B cell (primary cell): ENCODE measurements around the gene GAREM1. TPM values are rescaled to one million over a fixed set of nuclear protein-coding genes. Genes with fewer than 3 reads are reported as not detected.

Experiments
- ATAC-seq: fragments of 200-7000 bp; cut with Tn5 transposase; one replicate; pipeline ENCODE4 v1.10.0; 2021; ENCODE audit warnings: low read depth, mild to moderate bottlenecking, moderate number of reproducible peaks, moderate library complexity
- CTCF ChIA-PET: fragments of 350-600 bp; sonication (Branson Sonifier 250); formaldehyde crosslinking; loops from one replicate; lab custom pipeline; 2021; ENCODE audit warnings: antibody characterized with exemption, inconsistent platforms; lab: Charles Lee
- POLR2A ChIA-PET: fragments of 350-600 bp; sonication (Branson Sonifier 250); formaldehyde crosslinking; loops from one replicate; lab custom pipeline; 2021; ENCODE audit warnings: antibody characterized with exemption; lab: Charles Lee
- DNase-seq: peaks from one replicate; pipeline ENCODE4 v3.0.0; 2013
- H2AFZ ChIP-seq: 2 replicates; pipeline ENCODE4 v1.6.1; 2012; ENCODE audit warnings: mild to moderate bottlenecking, low read depth, low read length; ENCODE audit not compliant: insufficient read depth, poor library complexity, severe bottlenecking
- H3K27ac ChIP-seq, 2 donors: 1 replicate in 1 of 2; 2 replicates in 1 of 2; pipeline ENCODE4 v1.5.1; 2012 to 2013; ENCODE audit warnings: low read length in 2 of 2, mild to moderate bottlenecking in 2 of 2, moderate library complexity in 1 of 2
- H3K27me3 ChIP-seq, 4 experiments: fragments of 200-600 bp in 1 of 4; sonication (generic) in 1 of 4; replicated peaks in 1 of 4; 1 replicate in 2 of 4; 2 replicates in 2 of 4; pipeline versions ENCODE4 v1.6.1 to v1.7.0; 2013 to 2016; ENCODE audit warnings: low read length in 3 of 4, mild to moderate bottlenecking in 2 of 4, mixed read lengths in 1 of 4, moderate library complexity in 1 of 4; ENCODE audit not compliant: insufficient read depth in 4 of 4, control insufficient read depth in 3 of 4; ENCODE audit errors: control extremely low read depth in 1 of 4
- H3K36me3 ChIP-seq, 2 experiments: replicated peaks in 1 of 2; 1 replicate in 1 of 2; 2 replicates in 1 of 2; pipeline versions ENCODE4 v1.6.1 to v1.7.1; 2013; ENCODE audit warnings: low read length in 1 of 2; ENCODE audit not compliant: insufficient read depth in 2 of 2, control insufficient read depth in 1 of 2; ENCODE audit errors: control extremely low read depth in 1 of 2, extremely low read depth in 1 of 2
- H3K4me1 ChIP-seq, 2 donors: fragments of 200-600 bp in 1 of 2; sonication (generic) in 1 of 2; 1 replicate in 1 of 2; 2 replicates in 1 of 2; pipeline versions ENCODE4 v1.5.1 to v1.6.1; 2013 to 2017; ENCODE audit warnings: low read length in 2 of 2; ENCODE audit not compliant: control insufficient read depth in 2 of 2, insufficient read depth in 2 of 2
- H3K4me2 ChIP-seq: replicated peaks from 2 replicates; pipeline ENCODE3; 2012; ENCODE audit warnings: mild to moderate bottlenecking, low read depth, low read length; ENCODE audit not compliant: poor library complexity, severe bottlenecking
- H3K4me3 ChIP-seq, 5 experiments: fragments of 200-600 bp in 1 of 5; sonication (generic) in 1 of 5; 1 replicate in 3 of 5; 2 replicates in 2 of 5; pipeline versions ENCODE4 v1.5.1 to v1.7.0; 2011 to 2016; ENCODE audit warnings: low read length in 4 of 5, mild to moderate bottlenecking in 4 of 5, low read depth in 2 of 5, control low read depth in 1 of 5, moderate library complexity in 1 of 5; ENCODE audit not compliant: insufficient read depth in 1 of 5; ENCODE audit errors: control extremely low read depth in 1 of 5, extremely low read depth in 1 of 5
- H3K79me2 ChIP-seq: fragments of 200-600 bp; sonication (generic); one replicate; pipeline ENCODE4 v1.6.0; 2016; ENCODE audit warnings: low read length; ENCODE audit not compliant: control insufficient read depth, insufficient read depth
- H3K9ac ChIP-seq: fragments of 200-600 bp; sonication (generic); 2 replicates; pipeline ENCODE4 v1.6.1; 2017; ENCODE audit warnings: mild to moderate bottlenecking, low read length, moderate library complexity
- H3K9me3 ChIP-seq, 3 donors: one replicate each; pipeline versions ENCODE4 v1.6.1 to v1.7.1; 2013; ENCODE audit warnings: low read length in 2 of 3; ENCODE audit not compliant: control insufficient read depth in 2 of 3, insufficient read depth in 1 of 3; ENCODE audit errors: control extremely low read depth in 1 of 3
- H4K20me1 ChIP-seq: 2 replicates; pipeline ENCODE4 v1.6.0; 2012; ENCODE audit warnings: mild to moderate bottlenecking, low read length; ENCODE audit not compliant: insufficient read depth, control insufficient read depth, poor library complexity, severe bottlenecking
- H3K27ac Mint-ChIP-seq: one replicate; pipeline ENCODE4 v1.8.0; 2021; ENCODE audit warnings: mixed read lengths
- H3K27me3 Mint-ChIP-seq: one replicate; pipeline ENCODE4 v1.8.0; 2021; ENCODE audit warnings: mixed read lengths
- H3K4me1 Mint-ChIP-seq: one replicate; pipeline ENCODE4 v1.8.0; 2021; ENCODE audit warnings: mixed read lengths
- H3K4me3 Mint-ChIP-seq: one replicate; pipeline ENCODE4 v1.8.0; 2021; ENCODE audit warnings: mixed read lengths
- H3K9me3 Mint-ChIP-seq: one replicate; pipeline ENCODE4 v1.8.0; 2022; ENCODE audit warnings: mixed read lengths; ENCODE audit not compliant: insufficient read depth
- EZH2 ChIP-seq: IDR thresholded peaks from 2 replicates; pipeline ENCODE4 v1.6.1; 2012; ENCODE audit warnings: borderline replicate concordance, low read depth, mild to moderate bottlenecking, moderate library complexity, low read length; ENCODE audit not compliant: insufficient read depth, poor library complexity, severe bottlenecking
- WGBS: methylation state at CpG from one replicate; pipeline ENCODE4 v1.1.5; 2013; ENCODE audit warnings: missing lambda C conversion rate; ENCODE audit not compliant: insufficient coverage; 5-methylcytosine and 5-hydroxymethylcytosine counted together
- intact Hi-C: fragments of 100-400 bp; cut with micrococcal nuclease; formaldehyde crosslinking; loops from one replicate; pipeline ENCODE4 v1.10.0; 2022
- polyA plus RNA-seq: library from polyadenylated mRNA; depleted of rRNA; stranded (reverse); fragments of >200 nt; gene quantifications from 2 replicates; pipeline ENCODE4 v1.2.3, GENCODE V29; 2012
- total RNA-seq, 2 donors: library from RNA; stranded (reverse); fragments of 120-200 nt in 1 of 2; gene quantifications; 1 replicate in 1 of 2; 2 replicates in 1 of 2; pipeline versions ENCODE4 v1.2.3 to v1.2.4, GENCODE V29; 2013 to 2022
- TF ChIP-seq, protein P1 (sequence below): fragments of 200-600 bp; IDR thresholded peaks from one replicate; pipeline ENCODE4 v1.8.0; 2022; ENCODE audit warnings: antibody characterized with exemption, mild to moderate bottlenecking

Gene GAREM1
- total and polyA plus RNA-seq, 2 donors (not counting 1 experiment from before 2014, with no cell fraction given) = not detected

DNA sequence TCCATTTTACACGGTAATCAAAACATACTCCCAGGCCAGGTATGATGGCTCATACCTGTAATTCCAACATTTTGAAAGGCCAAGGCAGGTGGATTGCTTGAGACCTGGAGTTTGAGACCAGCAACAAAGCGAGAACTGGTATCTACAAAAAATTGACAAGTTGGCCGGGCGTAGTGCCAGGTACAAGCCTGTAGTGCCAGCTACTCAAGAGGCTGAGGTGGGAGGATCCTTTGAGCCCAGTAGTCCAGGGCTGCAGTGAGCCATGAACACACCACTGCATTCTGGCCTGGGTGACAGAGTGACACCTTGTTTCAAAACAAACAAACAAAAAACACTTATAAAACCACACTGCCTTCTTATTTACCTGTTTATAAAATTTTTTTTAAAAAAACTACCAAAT lies 80.8 kb downstream of the GAREM1 start:
- no peaks in the 10 kb centered on the region for H3K36me3 ChIP-seq
- no peak for TF ChIP-seq EZH2
- H2AFZ ChIP-seq = no peak overlapping the region
- no peak overlapping the region for H3K9ac ChIP-seq
- H3K27me3 Mint-ChIP-seq = peaks cover 14% of the 10 kb centered on the region
- no peaks in the 10 kb centered on the region for H3K4me1 ChIP-seq
- WGBS = 91% methylated on average over 4 of the region's 4 CpGs
- no peak for ATAC-seq
- no peaks in the 10 kb centered on the region for H3K4me1 Mint-ChIP-seq
- ChIA-PET POLR2A (no interaction called here), CTCF (no interaction called here)
- no peaks in the 10 kb centered on the region for H3K79me2 ChIP-seq
- H3K9me3 Mint-ChIP-seq = no peaks in the 10 kb centered on the region
- H3K27me3 ChIP-seq = no peaks in the 10 kb centered on the region
- no peaks in the 10 kb centered on the region for H4K20me1 ChIP-seq
- H3K27ac Mint-ChIP-seq = no peak overlapping the region
- no peak overlapping the region for H3K4me3 ChIP-seq
- no peak overlapping the region for H3K4me2 ChIP-seq
- no peak overlapping the region for H3K4me3 Mint-ChIP-seq
- no peaks in the 10 kb centered on the region for H3K9me3 ChIP-seq
- intact Hi-C loops = no loop called here
- H3K27ac ChIP-seq = no peak overlapping the region
- no peak for DNase-seq

DNA sequence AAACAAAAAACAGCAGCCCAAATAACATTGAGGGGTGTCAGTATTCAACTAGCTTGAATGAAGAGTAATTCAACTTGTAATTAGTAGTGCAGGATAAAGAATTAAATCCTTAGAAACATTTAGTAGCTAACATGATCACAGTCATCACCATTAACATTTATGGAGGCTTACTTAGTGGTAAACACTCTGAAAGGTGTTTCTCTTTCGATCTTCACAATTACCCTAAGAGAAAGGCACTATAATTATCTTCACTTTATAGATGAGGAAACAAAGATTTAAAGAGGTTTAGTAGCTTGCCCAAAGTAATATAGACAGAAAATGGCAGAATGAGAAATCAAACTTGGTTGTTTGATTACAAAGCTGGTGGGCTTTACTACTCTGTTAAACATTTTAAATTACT lies 81.5 kb downstream of the GAREM1 start:
- no peak overlapping the region for H3K9ac ChIP-seq
- no peaks in the 10 kb centered on the region for H3K27me3 ChIP-seq
- TF ChIP-seq EZH2 = no peak
- TF ChIP-seq, protein P1, sequence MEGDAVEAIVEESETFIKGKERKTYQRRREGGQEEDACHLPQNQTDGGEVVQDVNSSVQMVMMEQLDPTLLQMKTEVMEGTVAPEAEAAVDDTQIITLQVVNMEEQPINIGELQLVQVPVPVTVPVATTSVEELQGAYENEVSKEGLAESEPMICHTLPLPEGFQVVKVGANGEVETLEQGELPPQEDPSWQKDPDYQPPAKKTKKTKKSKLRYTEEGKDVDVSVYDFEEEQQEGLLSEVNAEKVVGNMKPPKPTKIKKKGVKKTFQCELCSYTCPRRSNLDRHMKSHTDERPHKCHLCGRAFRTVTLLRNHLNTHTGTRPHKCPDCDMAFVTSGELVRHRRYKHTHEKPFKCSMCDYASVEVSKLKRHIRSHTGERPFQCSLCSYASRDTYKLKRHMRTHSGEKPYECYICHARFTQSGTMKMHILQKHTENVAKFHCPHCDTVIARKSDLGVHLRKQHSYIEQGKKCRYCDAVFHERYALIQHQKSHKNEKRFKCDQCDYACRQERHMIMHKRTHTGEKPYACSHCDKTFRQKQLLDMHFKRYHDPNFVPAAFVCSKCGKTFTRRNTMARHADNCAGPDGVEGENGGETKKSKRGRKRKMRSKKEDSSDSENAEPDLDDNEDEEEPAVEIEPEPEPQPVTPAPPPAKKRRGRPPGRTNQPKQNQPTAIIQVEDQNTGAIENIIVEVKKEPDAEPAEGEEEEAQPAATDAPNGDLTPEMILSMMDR = no peak
- H3K27ac ChIP-seq = no peak overlapping the region
- DNase-seq = no peak
- no peaks in the 10 kb centered on the region for H4K20me1 ChIP-seq
- no peak overlapping the region for H2AFZ ChIP-seq
- H3K79me2 ChIP-seq = no peaks in the 10 kb centered on the region
- intact Hi-C loops = no loop called here
- ChIA-PET CTCF (no interaction called here), POLR2A (no interaction called here)
- H3K4me1 ChIP-seq = no peaks in the 10 kb centered on the region
- peaks cover 14% of the 10 kb centered on the region for H3K27me3 Mint-ChIP-seq
- no peaks in the 10 kb centered on the region for H3K9me3 ChIP-seq
- no peak overlapping the region for H3K4me2 ChIP-seq
- no peak overlapping the region for H3K27ac Mint-ChIP-seq
- no peak overlapping the region for H3K4me3 ChIP-seq
- ATAC-seq = no peak
- no peaks in the 10 kb centered on the region for H3K36me3 ChIP-seq
- H3K4me3 Mint-ChIP-seq = no peak overlapping the region
- no peaks in the 10 kb centered on the region for H3K4me1 Mint-ChIP-seq
- WGBS = no CpG with 5 or more reads among the region's 1 CpG
- H3K9me3 Mint-ChIP-seq = no peaks in the 10 kb centered on the region
